Erythroblast (primary cell): ENCODE measurements around the gene MRGPRE.
"Not testable (repeated sequence)": the region's sequence is repeated elsewhere in the genome, so short reads cannot be mapped to it uniquely, and the experiment has no call there.

Experiments used
- GATA1 ChIP-seq: IDR thresholded peaks from 2 replicates; pipeline ENCODE4 v1.6.1; 2011; ENCODE audit warnings: low read depth, mild to moderate bottlenecking, control low read depth, low read length, moderate library complexity
- POLR2A ChIP-seq: IDR thresholded peaks from 2 replicates; pipeline ENCODE4 v1.6.1; 2011; ENCODE audit warnings: mild to moderate bottlenecking, low read length

GRCh38 chr11:3280662-3281061 lies 48.4 kb upstream of the MRGPRE start:
- not testable (repeated sequence) for TF ChIP-seq POLR2A, GATA1
